GM12891 (cell line): Measurements from ENCODE around the gene SORBS1.

Experiments
- POLR2A ChIP-seq: IDR thresholded peaks from 2 replicates; pipeline ENCODE4 v1.6.1; 2011; ENCODE audit warnings: low read depth, low read length, control low read depth
- POLR2AphosphoS5 ChIP-seq: IDR thresholded peaks from 2 replicates; pipeline ENCODE4 v1.6.1; 2011; ENCODE audit warnings: low read depth, low read length, control low read depth
- SPI1 ChIP-seq: IDR thresholded peaks from 2 replicates; pipeline ENCODE4 v1.6.1; 2011; ENCODE audit warnings: low read depth, low read length, control low read depth
- TAF1 ChIP-seq: IDR thresholded peaks from 2 replicates; pipeline ENCODE4 v1.6.1; 2011; ENCODE audit warnings: low read depth, low read length, control low read depth

GRCh38 chr10:95388109-95388471, 173.1 kb downstream of the SORBS1 start:
- no peak for TF ChIP-seq POLR2AphosphoS5
- TF ChIP-seq POLR2A: no peak
- TF ChIP-seq TAF1: no peak
- no peak for TF ChIP-seq SPI1
